Glomerular endothelial cell (primary cell): ENCODE results near the gene TTLL11. TPM values are rescaled to one million over a fixed set of nuclear protein-coding genes. Genes with fewer than 3 reads are reported as not detected.
"Not testable (repeated sequence)": the region's sequence is repeated elsewhere in the genome, so short reads cannot be mapped to it uniquely, and the experiment has no call there.

Experiments used
- DNase-seq: peaks from one replicate; pipeline ENCODE4 v3.0.0-alpha.2; 2011; ENCODE audit warnings: low read depth, low spot score; ENCODE audit errors: extremely low read depth
- total RNA-seq: library from RNA; depleted of rRNA; stranded (reverse); fragments of >200 nt; gene quantifications from 2 replicates; pipeline ENCODE4 v1.2.3, GENCODE V29; 2015

TTLL11 gene
- total RNA-seq, 1 donor from 2014 or later: 8.2 TPM

GRCh38 chr9:122085260-122085659 is 7.8 kb downstream of the TTLL11 start:
- DNase-seq: no peak

GRCh38 chr9:122084026-122084675 is 9.0 kb downstream of the TTLL11 start:
- DNase-seq: no peak

DNA sequence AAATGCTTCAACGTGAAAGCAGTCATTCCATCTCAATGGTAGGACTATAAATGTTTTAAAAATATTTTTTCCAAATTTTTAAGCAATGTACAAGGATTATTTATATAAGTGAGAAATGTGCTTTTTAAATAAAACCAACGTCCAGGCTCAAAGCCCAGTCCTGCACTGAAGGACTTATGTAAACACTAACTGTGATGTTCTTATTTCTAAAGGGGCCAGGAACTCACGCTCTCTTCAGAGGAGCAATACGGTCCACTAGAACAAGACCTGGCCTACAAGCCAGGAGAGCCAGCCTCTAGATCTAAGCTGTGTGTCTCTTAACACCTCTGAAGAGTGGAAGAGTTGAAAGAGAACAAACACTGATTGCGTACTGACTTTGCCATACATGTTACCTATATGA is 12.1 kb downstream of the TTLL11 start:
- DNase-seq: no peak

- DNase-seq: no peak
Observed at GRCh38 chr9:122078557-122078956, 14.6 kb downstream of the TTLL11 start.

GRCh38 chr9:122076773-122077172 is 16.3 kb downstream of the TTLL11 start:
- DNase-seq: no peak

- no peak for DNase-seq
Observed at GRCh38 chr9:122076117-122076516, 17.0 kb downstream of the TTLL11 start.

GRCh38 chr9:122075135-122076030 is 17.7 kb downstream of the TTLL11 start:
- no peak for DNase-seq

- no peak for DNase-seq
Observed at GRCh38 chr9:122071715-122072114, 21.4 kb downstream of the TTLL11 start.

DNA sequence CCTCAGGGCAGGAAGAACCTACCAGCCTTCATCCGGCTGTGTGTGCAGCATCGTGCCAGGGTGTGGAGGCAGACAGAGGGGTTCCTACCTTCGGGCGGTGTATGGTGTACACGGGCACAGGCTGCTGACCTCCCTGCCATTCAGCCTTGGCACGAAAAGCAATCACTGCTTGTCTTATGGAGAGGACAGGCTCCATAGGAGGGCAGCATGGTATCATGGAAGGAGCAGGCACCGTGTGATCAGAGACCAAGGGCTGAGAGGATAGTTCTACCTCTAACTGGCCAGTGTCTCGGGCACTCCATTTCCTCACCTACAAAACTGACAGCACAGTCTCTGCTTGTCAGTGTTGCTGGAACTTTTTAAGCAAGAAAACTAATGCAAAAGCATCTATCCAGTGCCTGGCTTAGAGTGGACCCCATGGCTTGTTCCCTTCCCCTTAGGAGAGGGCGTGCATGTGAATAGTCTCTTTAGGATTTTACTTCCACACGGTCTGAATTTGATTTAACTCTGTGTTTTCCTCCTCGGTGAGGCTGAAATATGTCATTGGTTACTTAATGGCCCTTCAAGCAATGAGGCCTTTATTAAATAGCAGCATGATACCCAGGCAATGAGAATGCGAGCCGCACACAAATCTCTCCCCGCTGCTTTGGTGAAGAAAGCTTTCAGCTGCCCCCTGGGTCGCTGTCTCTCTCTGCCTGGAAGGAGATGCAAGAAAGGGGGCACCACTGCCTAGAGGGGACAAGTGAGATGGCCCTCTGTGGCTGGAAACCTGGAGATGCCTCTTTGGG is 22.2 kb downstream of the TTLL11 start:
- no peak for DNase-seq

- not testable (repeated sequence) for DNase-seq
Observed at GRCh38 chr9:122066680-122067079, 26.4 kb downstream of the TTLL11 start.

GRCh38 chr9:122065923-122066629 is 27.0 kb downstream of the TTLL11 start:
- no peak for DNase-seq

DNA sequence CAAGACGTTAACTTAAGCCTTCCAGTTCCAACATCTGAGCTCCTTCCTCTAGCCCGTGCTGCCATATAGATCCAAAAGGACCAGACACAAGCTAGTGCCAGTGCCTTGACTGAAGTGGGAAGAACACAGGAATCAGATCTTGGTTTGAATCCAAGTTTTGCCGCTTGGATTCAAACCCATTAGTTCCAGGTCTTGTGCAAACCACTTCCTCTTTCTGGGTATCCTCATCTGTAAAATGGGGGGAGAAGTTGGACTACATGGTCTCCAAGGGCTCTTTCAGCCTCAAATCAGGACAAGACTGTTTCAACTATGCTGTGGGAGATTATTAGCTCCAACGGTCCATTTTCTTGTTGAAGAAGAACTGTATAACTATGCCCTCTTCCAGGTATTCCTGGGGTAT is 32.6 kb downstream of the TTLL11 start:
- no peak for DNase-seq

DNA sequence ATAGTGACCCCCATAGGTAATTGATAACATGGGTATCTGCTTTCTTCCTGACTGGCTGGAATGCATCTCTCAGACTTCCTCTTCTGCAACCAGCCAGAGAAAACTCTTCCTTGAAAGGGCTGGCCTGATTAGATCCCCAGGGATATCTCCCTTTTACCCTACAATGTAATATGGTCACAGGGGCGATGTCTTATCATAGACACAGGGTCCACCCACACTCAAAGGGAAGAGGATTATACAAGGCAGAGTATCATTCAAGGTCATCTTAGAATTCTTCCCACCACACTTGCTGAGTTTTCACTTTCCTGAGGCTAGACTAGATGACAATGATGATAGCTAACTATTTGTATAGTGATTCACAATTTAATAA is 33.2 kb downstream of the TTLL11 start:
- no peak for DNase-seq

DNA sequence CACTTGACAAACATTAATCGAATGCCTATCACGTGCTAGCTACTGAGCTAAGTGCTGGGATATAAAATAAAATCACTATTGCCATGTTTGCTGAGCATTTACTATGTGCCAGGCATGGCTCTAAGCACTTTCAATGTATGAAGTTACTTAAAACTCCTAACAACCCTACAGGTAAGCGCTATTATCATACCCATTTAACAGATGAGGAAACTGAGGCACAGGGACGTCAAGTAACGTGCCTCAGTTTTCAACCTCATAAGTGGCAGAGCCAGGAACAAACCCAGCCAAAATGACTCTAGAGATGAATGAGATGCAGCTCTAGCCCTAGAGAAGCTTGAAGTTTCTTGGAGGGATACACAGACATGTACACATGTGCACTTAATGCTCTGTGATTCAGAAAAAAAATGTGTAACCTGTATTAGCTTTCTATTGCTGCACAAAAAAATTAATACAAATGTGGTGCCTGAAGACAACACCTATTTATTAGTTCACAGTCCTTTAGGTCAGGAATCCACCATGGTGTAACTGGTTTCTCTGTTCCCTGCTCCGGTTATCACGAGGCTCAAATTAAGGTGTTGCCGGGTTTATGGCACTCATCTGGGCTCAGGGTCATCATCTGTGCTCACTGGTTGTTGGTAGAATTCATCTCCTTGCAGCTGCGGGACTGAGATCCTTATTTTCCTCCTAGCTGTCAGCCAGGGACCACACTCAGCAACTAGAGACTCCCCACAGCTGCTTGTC is 33.7 kb downstream of the TTLL11 start:
- no peak for DNase-seq

- no peak for DNase-seq
Observed at GRCh38 chr9:122058709-122059108, 34.4 kb downstream of the TTLL11 start.

- DNase-seq: no peak
Observed at GRCh38 chr9:122058051-122058450, 35.1 kb downstream of the TTLL11 start.

- DNase-seq: no peak
Observed at GRCh38 chr9:122057211-122057610, 35.9 kb downstream of the TTLL11 start.

DNA sequence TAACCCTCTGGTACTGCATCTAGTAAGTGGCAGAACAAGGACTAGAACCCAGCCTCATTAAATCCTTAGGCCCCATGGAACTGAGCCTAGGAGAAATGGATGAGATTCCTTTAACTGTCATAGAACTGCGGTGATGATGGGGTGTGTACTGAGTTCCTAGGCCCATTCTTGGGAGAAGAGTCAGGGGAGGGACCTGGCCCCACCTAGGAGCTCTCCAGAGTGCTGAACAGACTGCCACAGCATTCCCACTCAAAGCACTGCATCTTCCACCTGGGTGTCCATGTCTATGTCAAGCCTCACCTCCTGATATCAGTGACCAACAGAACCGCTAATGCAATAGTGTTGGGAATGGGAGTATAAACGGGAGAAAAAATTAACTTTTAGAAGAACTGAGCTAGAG is 36.6 kb downstream of the TTLL11 start:
- no peak for DNase-seq

DNA sequence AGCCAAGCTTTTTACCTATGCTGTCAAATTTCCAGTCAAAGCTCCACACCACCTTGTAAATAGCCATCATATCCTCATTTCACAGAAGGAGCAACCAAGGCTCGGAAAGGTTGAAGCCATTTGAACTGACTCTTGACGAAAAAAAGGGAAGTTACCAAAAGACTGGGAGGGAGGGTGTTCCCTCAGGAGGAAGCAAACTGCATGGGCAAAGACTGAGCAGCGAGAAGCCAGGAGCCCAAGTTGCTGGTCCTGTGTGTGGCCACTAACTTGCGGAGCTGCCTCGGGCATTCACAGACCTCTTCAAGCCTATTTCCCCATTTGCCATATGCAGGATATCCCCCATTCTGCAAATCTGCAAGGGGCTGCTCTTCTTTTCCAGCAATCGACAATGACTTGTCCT is 37.4 kb downstream of the TTLL11 start:
- DNase-seq: no peak
